ENCODE data around the gene SSC5D. TPM values are rescaled to one million over a fixed set of nuclear protein-coding genes. Genes with fewer than 3 reads are reported as not detected.

SSC5D gene
- total and polyA plus RNA-seq, 2 of the 4 experiments (the other 2 are of a cell fraction): 1.4 to 19.1 TPM

DNA sequence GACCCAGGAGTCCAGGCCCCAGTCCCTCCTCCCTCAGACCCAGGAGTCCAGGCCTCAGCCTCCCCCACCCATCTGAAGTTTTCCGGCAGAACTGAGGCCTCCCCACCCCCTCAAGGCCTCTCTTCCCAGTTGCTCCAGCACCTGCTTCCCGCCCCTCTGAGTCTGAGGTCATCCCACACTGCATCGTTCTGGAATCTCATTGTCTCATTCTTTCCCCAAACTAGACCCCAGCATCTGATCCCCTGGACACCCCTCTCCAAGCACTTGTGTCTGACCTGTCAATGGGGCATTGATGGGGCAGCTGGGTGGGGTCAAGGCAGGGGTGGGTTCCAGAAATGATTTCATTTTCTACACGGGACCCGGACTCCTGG is 49.5 kb downstream of the SSC5D start:
- POLR2A ChIA-PET (ENCODE audit: unreplicated experiment): no interaction called here
- H3K9ac ChIP-seq (ENCODE audit: low read depth, low read length): no peak overlapping the region
- H2BK5ac ChIP-seq (ENCODE audit: low read depth, low read length, poor library complexity, severe bottlenecking): no peak overlapping the region
- H2AFZ ChIP-seq (replicated peaks; ENCODE audit: low read length, poor library complexity): peak overlapping the region; percentile 57
- H3K18ac ChIP-seq (ENCODE audit: low read depth, low read length): no peak overlapping the region
- H3K4me2 ChIP-seq (ENCODE audit: low read depth, low read length): no peak overlapping the region
- no peaks in the 10 kb centered on the region; the same call in 1 of the 2 replicates for H3K9me3 ChIP-seq (ENCODE audit: control insufficient read depth, insufficient read depth, low read length)
- 0 out of 2 replicates have a peak overlapping the region, but pooled peaks have one; percentile 5 for H3K14ac ChIP-seq (replicated peaks; ENCODE audit: low read depth, low read length)
- DNase-seq (peak; percentile 69), ATAC-seq (ENCODE audit: low read depth) (peak; percentile 52)
- H3K56ac ChIP-seq (ENCODE audit: extremely low read depth, insufficient read depth, low read length): no peak overlapping the region
- intact Hi-C loops (cut with micrococcal nuclease) (loop anchor here (2.0 kb wide), 1 partner anchor 21 kb away; no protein-coding TSS in a partner anchor), dilution Hi-C loops (cut with HindIII; ENCODE audit: low sequenced_read_pairs, unreplicated experiment) (no loop called here), in situ Hi-C loops (cut with MboI; ENCODE audit: low sequenced_read_pairs) (no loop called here)
- no peaks in the 10 kb centered on the region for H3K79me1 ChIP-seq (ENCODE audit: low read depth in 1 of 2, low read length in 2 of 2)
- H3K27me3 ChIP-seq (ENCODE audit: control insufficient read depth, insufficient read depth, low read length): no peaks in the 10 kb centered on the region; the same call in 1 of the 2 replicates
- H4K91ac ChIP-seq (ENCODE audit: insufficient read depth, low read depth, low read length): no peak overlapping the region
- H4K5ac ChIP-seq (ENCODE audit: low read depth, low read length): no peak overlapping the region
- WGBS, 2 experiments (ENCODE audit: extremely low coverage in 2 of 2, insufficient read length in 1 of 2): 33% methylated on average over 1 of the region's 5 CpGs; no CpG with 5 or more reads in 1 of the 2 experiments
- H3K23ac ChIP-seq (ENCODE audit: low read depth, low read length): no peak overlapping the region
- H2AK9ac ChIP-seq (replicated peaks; ENCODE audit: low read depth, low read length, poor library complexity): no peak overlapping the region
- no peaks in the 10 kb centered on the region; the same call in 1 of the 2 replicates for H3K4me1 ChIP-seq (ENCODE audit: control insufficient read depth, insufficient read depth, low read length)
- H4K8ac ChIP-seq (ENCODE audit: low read depth in 2 of 2, low read length in 2 of 2): peak overlapping the region; percentile 10 to 15; a peak in 1 of 4 replicates
- H3K4ac ChIP-seq (ENCODE audit: low read depth, low read length): peak overlapping the region; percentile 22
- no peak overlapping the region for H3K4me3 ChIP-seq (ENCODE audit: insufficient read depth, low read depth, low read length)
- no peak overlapping the region for H2AK5ac ChIP-seq (ENCODE audit: low read depth, low read length)
- no peak overlapping the region for H3K27ac ChIP-seq (ENCODE audit: insufficient read depth, low read length)
- H2BK20ac ChIP-seq (ENCODE audit: low read depth, low read length): no peak overlapping the region
- TF ChIP-seq SMC3 (IDR thresholded peaks at IDR 0.05; ENCODE audit: low read depth, low read length): no peak
- TF ChIP-seq, protein P1, sequence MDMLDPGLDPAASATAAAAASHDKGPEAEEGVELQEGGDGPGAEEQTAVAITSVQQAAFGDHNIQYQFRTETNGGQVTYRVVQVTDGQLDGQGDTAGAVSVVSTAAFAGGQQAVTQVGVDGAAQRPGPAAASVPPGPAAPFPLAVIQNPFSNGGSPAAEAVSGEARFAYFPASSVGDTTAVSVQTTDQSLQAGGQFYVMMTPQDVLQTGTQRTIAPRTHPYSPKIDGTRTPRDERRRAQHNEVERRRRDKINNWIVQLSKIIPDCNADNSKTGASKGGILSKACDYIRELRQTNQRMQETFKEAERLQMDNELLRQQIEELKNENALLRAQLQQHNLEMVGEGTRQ (IDR thresholded peaks at IDR 0.05; ENCODE audit: low read depth, low read length): no peak
- TF ChIP-seq POLR2A (IDR thresholded peaks at IDR 0.05; ENCODE audit: low read depth, low read length): no peak
- no peak for TF ChIP-seq MXI1 (IDR thresholded peaks at IDR 0.05; ENCODE audit: borderline replicate concordance, low read depth, low read length)
- no peak for TF ChIP-seq RFX5 (IDR thresholded peaks at IDR 0.05; ENCODE audit: low read depth, low read length)
- TF ChIP-seq CEBPB (IDR thresholded peaks at IDR 0.05; ENCODE audit: low read depth, low read length): no peak
- TF ChIP-seq MAZ (IDR thresholded peaks at IDR 0.05; ENCODE audit: borderline replicate concordance, low read depth, low read length): no peak
- no peak for TF ChIP-seq RCOR1 (IDR thresholded peaks at IDR 0.05; ENCODE audit: insufficient replicate concordance, low read length)
- TF ChIP-seq MAFK (IDR thresholded peaks at IDR 0.05; ENCODE audit: low read depth, low read length): no peak
- TF ChIP-seq BHLHE40 (IDR thresholded peaks at IDR 0.05; ENCODE audit: low read depth, low read length): no peak
- TF ChIP-seq, protein P2, sequence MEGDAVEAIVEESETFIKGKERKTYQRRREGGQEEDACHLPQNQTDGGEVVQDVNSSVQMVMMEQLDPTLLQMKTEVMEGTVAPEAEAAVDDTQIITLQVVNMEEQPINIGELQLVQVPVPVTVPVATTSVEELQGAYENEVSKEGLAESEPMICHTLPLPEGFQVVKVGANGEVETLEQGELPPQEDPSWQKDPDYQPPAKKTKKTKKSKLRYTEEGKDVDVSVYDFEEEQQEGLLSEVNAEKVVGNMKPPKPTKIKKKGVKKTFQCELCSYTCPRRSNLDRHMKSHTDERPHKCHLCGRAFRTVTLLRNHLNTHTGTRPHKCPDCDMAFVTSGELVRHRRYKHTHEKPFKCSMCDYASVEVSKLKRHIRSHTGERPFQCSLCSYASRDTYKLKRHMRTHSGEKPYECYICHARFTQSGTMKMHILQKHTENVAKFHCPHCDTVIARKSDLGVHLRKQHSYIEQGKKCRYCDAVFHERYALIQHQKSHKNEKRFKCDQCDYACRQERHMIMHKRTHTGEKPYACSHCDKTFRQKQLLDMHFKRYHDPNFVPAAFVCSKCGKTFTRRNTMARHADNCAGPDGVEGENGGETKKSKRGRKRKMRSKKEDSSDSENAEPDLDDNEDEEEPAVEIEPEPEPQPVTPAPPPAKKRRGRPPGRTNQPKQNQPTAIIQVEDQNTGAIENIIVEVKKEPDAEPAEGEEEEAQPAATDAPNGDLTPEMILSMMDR (conservative IDR thresholded peaks at IDR 0.05; ENCODE audit: low read depth, low read length): no peak
- no peak for TF ChIP-seq FOS (IDR thresholded peaks at IDR 0.05; ENCODE audit: low read depth, low read length)
- TF ChIP-seq, protein P3, sequence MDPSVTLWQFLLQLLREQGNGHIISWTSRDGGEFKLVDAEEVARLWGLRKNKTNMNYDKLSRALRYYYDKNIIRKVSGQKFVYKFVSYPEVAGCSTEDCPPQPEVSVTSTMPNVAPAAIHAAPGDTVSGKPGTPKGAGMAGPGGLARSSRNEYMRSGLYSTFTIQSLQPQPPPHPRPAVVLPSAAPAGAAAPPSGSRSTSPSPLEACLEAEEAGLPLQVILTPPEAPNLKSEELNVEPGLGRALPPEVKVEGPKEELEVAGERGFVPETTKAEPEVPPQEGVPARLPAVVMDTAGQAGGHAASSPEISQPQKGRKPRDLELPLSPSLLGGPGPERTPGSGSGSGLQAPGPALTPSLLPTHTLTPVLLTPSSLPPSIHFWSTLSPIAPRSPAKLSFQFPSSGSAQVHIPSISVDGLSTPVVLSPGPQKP (IDR thresholded peaks at IDR 0.05; ENCODE audit: borderline replicate concordance, low read depth, low read length): no peak
- TF ChIP-seq NFE2L2 (IDR thresholded peaks at IDR 0.05; ENCODE audit: low read depth, low read length): no peak
- no peak for TF ChIP-seq RAD21 (IDR thresholded peaks at IDR 0.05; ENCODE audit: low read length)
- no peak for TF ChIP-seq CHD1 (IDR thresholded peaks at IDR 0.05; ENCODE audit: low read depth, low read length)
- 0 out of 2 replicates have a peak, but pooled peaks cover 2% of the 10 kb centered on the region for H3K9me1 ChIP-seq (ENCODE audit: insufficient read depth, low read length)
- no peaks in the 10 kb centered on the region for H3K36me3 ChIP-seq (ENCODE audit: control insufficient read depth, insufficient read depth, low read length)
- H2BK120ac ChIP-seq (ENCODE audit: low read depth, low read length): no peak overlapping the region
- no peaks in the 10 kb centered on the region for H4K20me1 ChIP-seq (ENCODE audit: insufficient read depth, low read length)
- BruUV-seq (replicated peaks): no TSS peak
- CTCF ChIA-PET: no interaction called here
- no peak overlapping the region for H2BK15ac ChIP-seq (ENCODE audit: low read depth, low read length)

Data from IMR-90 (cell line).